GM19395 (cell line): ENCODE results near the gene STPG4.
"Not testable (repeated sequence)": the region's sequence is repeated elsewhere in the genome, so short reads cannot be mapped to it uniquely, and the experiment has no call there.

Experiments
- ATAC-seq: cut with Tn5 transposase; IDR thresholded peaks from one replicate; pipeline ENCODE4 v1.9.1; 2021; ENCODE audit warnings: mild to moderate bottlenecking, moderate library complexity; ENCODE audit not compliant: unreplicated experiment

The STPG4 gene

GRCh38 chr2:47155091-47155876, at the start of gene STPG4:
TSS of gene STPG4 (minus strand) at chr2:47155308. CDS start at chr2:47155251, 57 bp downstream.
- ATAC-seq, result no peak

GRCh38 chr2:47204691-47205090, 49.6 kb upstream of the STPG4 start:
- ATAC-seq, result no peak

- ATAC-seq, result no peak
Observed at GRCh38 chr2:47203995-47204394, 48.9 kb upstream of the STPG4 start.

GRCh38 chr2:47201224-47201623, 46.1 kb upstream of the STPG4 start:
- ATAC-seq, result no peak

- ATAC-seq, result no peak
Observed at GRCh38 chr2:47198985-47199451, 43.9 kb upstream of the STPG4 start.

- ATAC-seq, result no peak
Observed at GRCh38 chr2:47196499-47196898, 41.4 kb upstream of the STPG4 start.

- ATAC-seq, result no peak
Observed at GRCh38 chr2:47196046-47196445, 40.9 kb upstream of the STPG4 start.

- no peak for ATAC-seq
Observed at GRCh38 chr2:47195148-47195547, 40.0 kb upstream of the STPG4 start.

- ATAC-seq, result no peak
Observed at GRCh38 chr2:47194410-47194809, 39.3 kb upstream of the STPG4 start.

GRCh38 chr2:47193607-47194006, 38.5 kb upstream of the STPG4 start:
- no peak for ATAC-seq

- ATAC-seq, result no peak
Observed at GRCh38 chr2:47190188-47190881, 35.2 kb upstream of the STPG4 start.

- ATAC-seq, result no peak
Observed at GRCh38 chr2:47189635-47190034, 34.5 kb upstream of the STPG4 start.

GRCh38 chr2:47187069-47187468, 32.0 kb upstream of the STPG4 start:
- no peak for ATAC-seq

GRCh38 chr2:47186351-47186750, 31.2 kb upstream of the STPG4 start:
- no peak for ATAC-seq

- not testable (repeated sequence) for ATAC-seq
Observed at GRCh38 chr2:47185098-47185497, 30.0 kb upstream of the STPG4 start.

- no peak for ATAC-seq
Observed at GRCh38 chr2:47181176-47181575, 26.1 kb upstream of the STPG4 start.

- no peak for ATAC-seq
Observed at GRCh38 chr2:47180531-47180930, 25.4 kb upstream of the STPG4 start.

GRCh38 chr2:47179388-47179787, 24.3 kb upstream of the STPG4 start:
- no peak for ATAC-seq

- ATAC-seq, result no peak
Observed at GRCh38 chr2:47178341-47178740, 23.2 kb upstream of the STPG4 start.

- peak; percentile 13 for ATAC-seq
Observed at GRCh38 chr2:47177043-47177565, 22.0 kb upstream of the STPG4 start.

GRCh38 chr2:47174733-47175361, 19.7 kb upstream of the STPG4 start:
- no peak for ATAC-seq
